ENCODE results near the gene TNIP1.

The TNIP1 gene

GRCh38 chr5:151060742-151061141 is 20.1 kb downstream of the TNIP1 start:
- no peak for DNase-seq (ENCODE audit: low read depth)
- H3K4me3 ChIP-seq (ENCODE audit: low read length): no peak overlapping the region
- TF ChIP-seq CTCF (IDR thresholded peaks at IDR 0.05; ENCODE audit: insufficient read depth, low read depth, low read length, missing control alignments): no peak

GRCh38 chr5:151058891-151059489 is 21.8 kb downstream of the TNIP1 start:
- no peak for TF ChIP-seq CTCF (IDR thresholded peaks at IDR 0.05; ENCODE audit: insufficient read depth, low read depth, low read length, missing control alignments)
- DNase-seq (ENCODE audit: low read depth): no peak
- H3K4me3 ChIP-seq (ENCODE audit: low read length): no peak overlapping the region

GRCh38 chr5:151058301-151058700 is 22.5 kb downstream of the TNIP1 start:
- H3K4me3 ChIP-seq (ENCODE audit: low read length): no peak overlapping the region
- peak; percentile 11 for TF ChIP-seq CTCF (IDR thresholded peaks at IDR 0.05; ENCODE audit: insufficient read depth, low read depth, low read length, missing control alignments)
- DNase-seq (ENCODE audit: low read depth): no peak

- no peak for DNase-seq (ENCODE audit: low read depth)
- no peak overlapping the region for H3K4me3 ChIP-seq (ENCODE audit: low read length)
- TF ChIP-seq CTCF (IDR thresholded peaks at IDR 0.05; ENCODE audit: insufficient read depth, low read depth, low read length, missing control alignments): no peak
Measured at GRCh38 chr5:151056379-151057325, 24.2 kb downstream of the TNIP1 start.

- H3K4me3 ChIP-seq (ENCODE audit: low read length): no peak overlapping the region
- TF ChIP-seq CTCF (IDR thresholded peaks at IDR 0.05; ENCODE audit: insufficient read depth, low read depth, low read length, missing control alignments): no peak
- no peak for DNase-seq (ENCODE audit: low read depth)
Measured at GRCh38 chr5:151055336-151055735, 25.5 kb downstream of the TNIP1 start.

GRCh38 chr5:151054709-151055108 is 26.1 kb downstream of the TNIP1 start:
- H3K4me3 ChIP-seq (ENCODE audit: low read length): no peak overlapping the region
- DNase-seq (ENCODE audit: low read depth): no peak
- TF ChIP-seq CTCF (IDR thresholded peaks at IDR 0.05; ENCODE audit: insufficient read depth, low read depth, low read length, missing control alignments): no peak

All from epithelial cell of esophagus (primary cell).